K562 (cell line): ENCODE data around the gene RGMB. TPM values are rescaled to one million over a fixed set of nuclear protein-coding genes. Genes with fewer than 3 reads are reported as not detected.

Experiments used
- ATAC-seq: fragments of 200-7000 bp; cut with Tn5 transposase; 3 replicates; pipeline ENCODE4 v1.9.1; 2020; ENCODE audit warnings: moderate library complexity
- BruUV-seq: library from RNA; stranded (reverse); fragments of 400-500 nt; replicated peaks from 2 replicates; lab custom pipeline; 2021; lab: Mats Ljungman, UMichigan
- CTCF ChIA-PET: fragments of 300-600 bp; formaldehyde crosslinking; extraction: SDS; loops from one replicate; lab custom pipeline; 2021; ENCODE audit warnings: low intra/inter-chr PET ratio; lab: Yijun Ruan, JAX
- POLR2A ChIA-PET: fragments of 300-600, 350-650 bp; sonication (Branson Sonifier 250); formaldehyde crosslinking; extraction: SDS; loops from one replicate; lab custom pipeline; 2021; ENCODE audit warnings: antibody characterized with exemption, inconsistent platforms; lab: Yijun Ruan, JAX
- DNase-seq, 4 experiments: peaks; one replicate each; pipeline versions ENCODE4 v3.0.0 to v3.0.0-alpha.2; 2011 to 2018; ENCODE audit warnings: low spot score in 3 of 4, mixed read lengths in 3 of 4; ENCODE audit errors: extremely low read depth in 1 of 4
- FAIRE-seq: peaks from 2 replicates; lab custom pipeline; 2011; peaks lifted over from hg19 to GRCh38; lab: Jason Lieb, UNC
- H2AFZ ChIP-seq: 2 replicates; pipeline ENCODE4 v1.6.0; 2011; ENCODE audit warnings: low read depth, low read length, control low read depth, inconsistent platforms
- H3K27ac ChIP-seq: fragments of 200-600 bp; 3 replicates; pipeline ENCODE4 v1.8.0; 2011; ENCODE audit warnings: low read depth, mild to moderate bottlenecking, control low read depth, inconsistent platforms, low read length, moderate library complexity, mixed read lengths; ENCODE audit errors: extremely low read depth
- H3K27me3 ChIP-seq, 2 experiments: fragments of 300-600 bp in 1 of 2; 2 replicates in 1 of 2; 3 replicates in 1 of 2; pipeline versions ENCODE4 v1.6.0 to v1.8.0; 2011; ENCODE audit warnings: inconsistent platforms in 2 of 2, low read length in 2 of 2, mild to moderate bottlenecking in 1 of 2, mixed read lengths in 1 of 2, moderate library complexity in 1 of 2; ENCODE audit not compliant: control insufficient read depth in 2 of 2, insufficient read depth in 2 of 2
- H3K36me3 ChIP-seq: fragments of 300-600 bp; 3 replicates; pipeline ENCODE4 v1.8.0; 2011; ENCODE audit warnings: mild to moderate bottlenecking, low read length, inconsistent platforms; ENCODE audit not compliant: control insufficient read depth, insufficient read depth
- H3K4me1 ChIP-seq, 2 experiments: fragments of 200-600 bp in 1 of 2; replicated peaks in 1 of 2; 2 replicates in 1 of 2; 3 replicates in 1 of 2; pipeline versions ENCODE4 v1.5.1 to v1.8.0; 2011; ENCODE audit warnings: inconsistent platforms in 2 of 2, low read length in 2 of 2, mild to moderate bottlenecking in 1 of 2, mixed read lengths in 1 of 2, moderate library complexity in 1 of 2; ENCODE audit not compliant: control insufficient read depth in 2 of 2, insufficient read depth in 2 of 2
- H3K4me2 ChIP-seq: 2 replicates; pipeline ENCODE4 v1.6.1; 2011; ENCODE audit warnings: low read length, control low read depth, inconsistent platforms, mixed read lengths; ENCODE audit not compliant: insufficient read depth
- H3K4me3 ChIP-seq: fragments of 200-600 bp; sonication (generic), shearing (Covaris generic); 2 replicates; pipeline ENCODE4 v1.5.1; 2016; ENCODE audit warnings: control low read depth, inconsistent platforms
- H3K79me2 ChIP-seq: fragments of 200-600 bp; 3 replicates; pipeline ENCODE4 v1.8.0; 2011; ENCODE audit warnings: low read length, inconsistent platforms; ENCODE audit not compliant: control insufficient read depth, insufficient read depth
- H3K9ac ChIP-seq, 2 experiments: 2 replicates each; pipeline versions ENCODE4 v1.6.0 to v1.6.1; 2011; ENCODE audit warnings: low read depth in 2 of 2, low read length in 2 of 2, control low read depth in 1 of 2, inconsistent platforms in 1 of 2, mild to moderate bottlenecking in 1 of 2, mixed read lengths in 1 of 2; ENCODE audit not compliant: insufficient read depth in 1 of 2
- H3K9me1 ChIP-seq: one replicate; pipeline ENCODE4 v1.6.0; 2011; ENCODE audit warnings: inconsistent platforms, mild to moderate bottlenecking, low read length, moderate library complexity; ENCODE audit not compliant: control insufficient read depth, insufficient read depth
- H3K9me3 ChIP-seq: replicated peaks from 2 replicates; pipeline ENCODE4 v1.5.1; 2011; ENCODE audit warnings: low read depth, low read length, inconsistent platforms; ENCODE audit not compliant: control insufficient read depth, insufficient read depth
- H4K20me1 ChIP-seq: replicated peaks from 2 replicates; pipeline ENCODE4 v1.6.1; 2011; ENCODE audit warnings: low read length, inconsistent platforms, mixed read lengths; ENCODE audit not compliant: control insufficient read depth, insufficient read depth
- BCL6 ChIP-seq: fragments of 250-450 bp; sonication (Bioruptor Pico); IDR thresholded peaks from 2 replicates; pipeline ENCODE4 v1.4.0; 2020
- BRD4 ChIP-seq: fragments of 200-600 bp; sonication (generic); IDR thresholded peaks from 2 replicates; pipeline ENCODE4 v1.6.1; 2017; ENCODE audit warnings: inconsistent platforms
- BRD9 ChIP-seq: fragments of 450-650 bp; IDR thresholded peaks from 2 replicates; pipeline ENCODE4 v1.6.1; 2018; ENCODE audit warnings: low read depth; ENCODE audit not compliant: partially characterized antibody
- DMBX1 ChIP-seq: fragments of 250-450 bp; sonication (Bioruptor Pico); IDR thresholded peaks from 2 replicates; pipeline ENCODE4 v1.8.0; 2022; ENCODE audit warnings: inconsistent platforms, mild to moderate bottlenecking, moderate library complexity, borderline replicate concordance
- HMG20B ChIP-seq: fragments of 250-450 bp; sonication (Bioruptor Pico); IDR thresholded peaks from 2 replicates; pipeline ENCODE4 v1.5.0; 2021; ENCODE audit warnings: mild to moderate bottlenecking
- IRF2 ChIP-seq: sonication (generic); formaldehyde crosslinking; IDR thresholded peaks from 2 replicates; pipeline ENCODE4 v1.8.1; 2022; ENCODE audit warnings: mild to moderate bottlenecking, missing genetic modification reagents
- NR3C1 ChIP-seq: sonication (generic); formaldehyde crosslinking; IDR thresholded peaks from 2 replicates; pipeline ENCODE4 v1.8.1; 2022; ENCODE audit warnings: missing genetic modification reagents
- RBM25 ChIP-seq: fragments of 200-400 bp; formaldehyde crosslinking; IDR thresholded peaks from 2 replicates; pipeline ENCODE4 v1.6.1; 2018; ENCODE audit warnings: low read length, low read depth, moderate library complexity; ENCODE audit not compliant: severe bottlenecking
- TCF7L2 ChIP-seq: fragments of 150-350 bp; IDR thresholded peaks from 2 replicates; pipeline ENCODE4 v1.6.1; 2016; ENCODE audit warnings: low read depth, mild to moderate bottlenecking, low read length, moderate library complexity
- ZNF589 ChIP-seq: fragments of 200-800 bp; sonication (Bioruptor generic); IDR thresholded peaks from 2 replicates; pipeline ENCODE4 v1.6.1; 2016; ENCODE audit warnings: low read depth, missing genetic modification characterization, missing compliant biosample characterization
- ZSCAN29 ChIP-seq: fragments of 450-650 bp; IDR thresholded peaks from 2 replicates; pipeline ENCODE4 v1.6.1; 2017
- WGBS: fragments of 100-300 bp; shearing (Covaris generic); methylation state at CpG from one replicate; pipeline ENCODE4 v1.1.6; 2016; ENCODE audit warnings: low coverage, mixed read lengths; ENCODE audit not compliant: insufficient coverage; ENCODE audit errors: missing lambda C conversion rate; 5-methylcytosine and 5-hydroxymethylcytosine counted together
- in situ Hi-C: fragments of 300-500 bp; cut with MboI; formaldehyde crosslinking; loops from 4 replicates; pipeline ENCODE4 v1.15.0; 2018; ENCODE audit warnings: inconsistent platforms, mixed read lengths
- intact Hi-C: fragments of 100-400 bp; cut with micrococcal nuclease; formaldehyde crosslinking; loops from 2 replicates; pipeline ENCODE4 v1.14.2; 2022
- polyA plus RNA-seq, 8 experiments: library from polyadenylated mRNA; depleted of rRNA in 4 of 8; stranded (reverse) in 5 of 8; unstranded in 3 of 8; fragments of >200 nt; fragmentation: Nextera tagmentation in 2 of 8; fragmentation: Illumina TruSeq in 1 of 8; extraction: Ambion mirVana in 2 of 8; extraction: Trizol in 1 of 8; gene quantifications; 2 replicates each; pipeline versions ENCODE4 v1.2.1 to v1.2.3, GENCODE V29; 2011 to 2014; ENCODE audit warnings: inconsistent platforms in 1 of 8, missing spikeins in 1 of 8
- total RNA-seq, 7 experiments: library from RNA; depleted of rRNA in 6 of 7; stranded (reverse); fragments of >200 nt in 6 of 7; fragmentation: Illumina TruSeq in 2 of 7; extraction: Trizol in 2 of 7; gene quantifications; 2 replicates each; pipeline versions ENCODE4 v1.2.1 to v1.2.3, GENCODE V29; 2011 to 2021; ENCODE audit warnings: low replicate concordance in 1 of 7
- TF ChIP-seq, protein P1 (sequence below): sonication (generic); formaldehyde crosslinking; IDR thresholded peaks from 2 replicates; pipeline ENCODE4 v1.8.0; 2022; ENCODE audit warnings: mild to moderate bottlenecking, missing genetic modification reagents, borderline replicate concordance
- TF ChIP-seq, protein P2 (sequence below): sonication (generic); formaldehyde crosslinking; IDR thresholded peaks from 2 replicates; pipeline ENCODE4 v1.8.1; 2023; ENCODE audit warnings: mild to moderate bottlenecking, missing genetic modification reagents
- TF ChIP-seq, protein P3 (sequence below), 3 experiments: fragments of 200-800 bp in 1 of 3; fragments of 250-450 bp in 1 of 3; fragments of 450-650 bp in 1 of 3; sonication (Bioruptor Pico) in 1 of 3; sonication (Bioruptor generic) in 1 of 3; formaldehyde crosslinking in 1 of 3; IDR thresholded peaks; 2 replicates each; pipeline versions ENCODE4 v1.6.1 to v1.8.0; 2016 to 2022; ENCODE audit warnings: mild to moderate bottlenecking in 2 of 3, missing genetic modification characterization in 2 of 3, missing compliant biosample characterization in 1 of 3, moderate library complexity in 1 of 3

RGMB gene
- total and polyA plus RNA-seq, 9 of the 15 experiments (the other 6 are each of a cell fraction or from before 2014, with no cell fraction given), result 0.03 to 0.38 TPM; not detected in 7

DNA sequence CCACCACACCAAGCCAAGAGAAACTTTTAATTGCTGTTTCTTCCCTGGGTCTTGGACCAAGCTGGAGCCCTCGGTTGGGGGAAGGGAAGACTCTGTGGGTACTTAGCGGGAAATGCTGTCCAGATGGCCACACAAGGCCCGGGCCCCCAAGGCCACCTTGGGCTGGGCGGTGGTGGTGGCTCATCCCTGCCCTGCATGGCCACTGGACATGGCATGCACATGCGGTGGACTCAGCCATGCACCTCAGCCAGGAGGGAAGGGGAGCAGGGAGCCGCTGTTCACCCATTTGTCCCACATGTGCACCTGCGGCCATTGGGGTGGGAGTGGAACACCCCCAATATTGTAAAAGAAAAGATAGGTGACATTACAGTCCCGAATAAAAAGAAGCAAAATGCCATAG, 72.4 kb downstream of the RGMB start:
- ChIA-PET CTCF (no interaction called here), POLR2A (no interaction called here)
- no peaks in the 10 kb centered on the region for H3K9me1 ChIP-seq
- no peak overlapping the region for H3K4me2 ChIP-seq
- no peak overlapping the region for H3K4me3 ChIP-seq
- WGBS, result 5% methylated on average over 8 of the region's 8 CpGs
- no peak overlapping the region for H3K9ac ChIP-seq
- no peaks in the 10 kb centered on the region for H4K20me1 ChIP-seq
- H3K27me3 ChIP-seq, result no peaks in the 10 kb centered on the region
- no peak overlapping the region for H2AFZ ChIP-seq
- in situ Hi-C loops, result no loop called here
- DNase-seq (no peak), ATAC-seq (no peak), FAIRE-seq (no peak)
- H3K36me3 ChIP-seq, result no peaks in the 10 kb centered on the region
- no TSS peak for BruUV-seq
- intact Hi-C loops, result no loop called here
- no peak overlapping the region for H3K27ac ChIP-seq
- 0 out of 2 replicates have a peak, but pooled peaks cover 4% of the 10 kb centered on the region for H3K9me3 ChIP-seq
- no peaks in the 10 kb centered on the region for H3K4me1 ChIP-seq
- TF ChIP-seq, protein P1, sequence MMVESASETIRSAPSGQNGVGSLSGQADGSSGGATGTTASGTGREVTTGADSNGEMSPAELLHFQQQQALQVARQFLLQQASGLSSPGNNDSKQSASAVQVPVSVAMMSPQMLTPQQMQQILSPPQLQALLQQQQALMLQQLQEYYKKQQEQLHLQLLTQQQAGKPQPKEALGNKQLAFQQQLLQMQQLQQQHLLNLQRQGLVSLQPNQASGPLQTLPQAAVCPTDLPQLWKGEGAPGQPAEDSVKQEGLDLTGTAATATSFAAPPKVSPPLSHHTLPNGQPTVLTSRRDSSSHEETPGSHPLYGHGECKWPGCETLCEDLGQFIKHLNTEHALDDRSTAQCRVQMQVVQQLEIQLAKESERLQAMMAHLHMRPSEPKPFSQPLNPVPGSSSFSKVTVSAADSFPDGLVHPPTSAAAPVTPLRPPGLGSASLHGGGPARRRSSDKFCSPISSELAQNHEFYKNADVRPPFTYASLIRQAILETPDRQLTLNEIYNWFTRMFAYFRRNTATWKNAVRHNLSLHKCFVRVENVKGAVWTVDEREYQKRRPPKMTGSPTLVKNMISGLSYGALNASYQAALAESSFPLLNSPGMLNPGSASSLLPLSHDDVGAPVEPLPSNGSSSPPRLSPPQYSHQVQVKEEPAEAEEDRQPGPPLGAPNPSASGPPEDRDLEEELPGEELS, result no peak
- TF ChIP-seq, protein P2, sequence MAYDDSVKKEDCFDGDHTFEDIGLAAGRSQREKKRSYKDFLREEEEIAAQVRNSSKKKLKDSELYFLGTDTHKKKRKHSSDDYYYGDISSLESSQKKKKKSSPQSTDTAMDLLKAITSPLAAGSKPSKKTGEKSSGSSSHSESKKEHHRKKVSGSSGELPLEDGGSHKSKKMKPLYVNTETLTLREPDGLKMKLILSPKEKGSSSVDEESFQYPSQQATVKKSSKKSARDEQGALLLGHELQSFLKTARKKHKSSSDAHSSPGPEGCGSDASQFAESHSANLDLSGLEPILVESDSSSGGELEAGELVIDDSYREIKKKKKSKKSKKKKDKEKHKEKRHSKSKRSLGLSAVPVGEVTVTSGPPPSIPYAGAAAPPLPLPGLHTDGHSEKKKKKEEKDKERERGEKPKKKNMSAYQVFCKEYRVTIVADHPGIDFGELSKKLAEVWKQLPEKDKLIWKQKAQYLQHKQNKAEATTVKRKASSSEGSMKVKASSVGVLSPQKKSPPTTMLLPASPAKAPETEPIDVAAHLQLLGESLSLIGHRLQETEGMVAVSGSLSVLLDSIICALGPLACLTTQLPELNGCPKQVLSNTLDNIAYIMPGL (CRISPR knock-in tag), result no peak
- TF ChIP-seq NR3C1 (CRISPR knock-in tag) (no peak), RBM25 (no peak), TCF7L2 (no peak), BRD9 (no peak), BRD4 (no peak), ZSCAN29 (no peak), IRF2 (CRISPR knock-in tag) (no peak), ZNF589 (CRISPR knock-in tag) (no peak), HMG20B (no peak), DMBX1 (no peak), BCL6 (no peak)
- TF ChIP-seq, protein P3, sequence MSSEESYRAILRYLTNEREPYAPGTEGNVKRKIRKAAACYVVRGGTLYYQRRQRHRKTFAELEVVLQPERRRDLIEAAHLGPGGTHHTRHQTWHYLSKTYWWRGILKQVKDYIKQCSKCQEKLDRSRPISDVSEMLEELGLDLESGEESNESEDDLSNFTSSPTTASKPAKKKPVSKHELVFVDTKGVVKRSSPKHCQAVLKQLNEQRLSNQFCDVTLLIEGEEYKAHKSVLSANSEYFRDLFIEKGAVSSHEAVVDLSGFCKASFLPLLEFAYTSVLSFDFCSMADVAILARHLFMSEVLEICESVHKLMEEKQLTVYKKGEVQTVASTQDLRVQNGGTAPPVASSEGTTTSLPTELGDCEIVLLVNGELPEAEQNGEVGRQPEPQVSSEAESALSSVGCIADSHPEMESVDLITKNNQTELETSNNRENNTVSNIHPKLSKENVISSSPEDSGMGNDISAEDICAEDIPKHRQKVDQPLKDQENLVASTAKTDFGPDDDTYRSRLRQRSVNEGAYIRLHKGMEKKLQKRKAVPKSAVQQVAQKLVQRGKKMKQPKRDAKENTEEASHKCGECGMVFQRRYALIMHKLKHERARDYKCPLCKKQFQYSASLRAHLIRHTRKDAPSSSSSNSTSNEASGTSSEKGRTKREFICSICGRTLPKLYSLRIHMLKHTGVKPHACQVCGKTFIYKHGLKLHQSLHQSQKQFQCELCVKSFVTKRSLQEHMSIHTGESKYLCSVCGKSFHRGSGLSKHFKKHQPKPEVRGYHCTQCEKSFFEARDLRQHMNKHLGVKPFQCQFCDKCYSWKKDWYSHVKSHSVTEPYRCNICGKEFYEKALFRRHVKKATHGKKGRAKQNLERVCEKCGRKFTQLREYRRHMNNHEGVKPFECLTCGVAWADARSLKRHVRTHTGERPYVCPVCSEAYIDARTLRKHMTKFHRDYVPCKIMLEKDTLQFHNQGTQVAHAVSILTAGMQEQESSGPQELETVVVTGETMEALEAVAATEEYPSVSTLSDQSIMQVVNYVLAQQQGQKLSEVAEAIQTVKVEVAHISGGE (CRISPR knock-in tag; IDR thresholded peaks at IDR 0.05), result no peak
- H3K79me2 ChIP-seq, result no peaks in the 10 kb centered on the region
